AG04449 (cell line): Measurements from ENCODE around the gene DENND6B.
"Not testable (repeated sequence)": the region's sequence is repeated elsewhere in the genome, so short reads cannot be mapped to it uniquely, and the experiment has no call there.

ENCODE experiments used
- CTCF ChIA-PET: fragments of 350-600 bp; formaldehyde crosslinking; extraction: SDS; loops from one replicate; lab custom pipeline; 2021; ENCODE audit warnings: antibody characterized with exemption; lab: Yijun Ruan, JAX
- POLR2A ChIA-PET: fragments of 400-600, 350-600 bp; formaldehyde crosslinking; extraction: SDS; loops from one replicate; lab custom pipeline; 2020; ENCODE audit warnings: antibody characterized with exemption, inconsistent platforms; lab: Yijun Ruan, JAX
- DNase-seq: peaks from one replicate; pipeline ENCODE4 v3.0.0-alpha.2; 2010; ENCODE audit warnings: low read depth, low spot score
- H3K4me3 ChIP-seq: 2 replicates; pipeline ENCODE4 v1.5.1; 2011; ENCODE audit warnings: low read depth, mild to moderate bottlenecking, control low read depth, low read length
- TF ChIP-seq, protein P1 (sequence below): IDR thresholded peaks from one replicate; pipeline ENCODE4 v1.5.1; 2011; ENCODE audit warnings: mild to moderate bottlenecking, moderate library complexity, low read length, control low read depth, inconsistent platforms; ENCODE audit not compliant: insufficient read depth; ENCODE audit errors: missing control alignments

DENND6B gene

DNA sequence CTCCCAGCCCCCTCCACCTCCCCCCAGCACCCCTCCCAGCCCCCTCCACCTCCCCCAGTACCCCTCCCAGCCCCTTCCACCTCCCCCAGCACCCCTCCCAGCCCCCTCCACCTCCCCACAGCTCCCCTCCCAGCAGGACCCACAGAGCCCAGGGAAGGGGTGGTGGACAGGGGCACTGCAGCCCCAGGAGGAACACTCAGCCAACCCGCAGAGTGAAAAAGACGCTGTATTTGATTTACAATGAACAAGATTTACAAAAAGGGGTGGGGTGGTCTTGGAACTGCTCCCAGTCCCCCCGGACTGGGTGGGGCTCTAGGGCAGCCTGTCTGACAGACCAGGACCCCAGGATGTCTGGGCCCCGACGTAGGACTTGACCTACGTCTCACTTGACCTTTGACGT, 52.0 kb downstream of the DENND6B start:
- CTCF ChIA-PET: interaction anchor here (0.8 to 3.8 kb wide), 7 partner anchors 14 to 53 kb away, joined by 3 to 19 read pairs (median 4); no protein-coding TSS in a partner anchor
- POLR2A ChIA-PET: interaction anchor here (0.7 kb wide), 1 partner anchor 18 kb away, joined by 3 read pairs; no protein-coding TSS in a partner anchor
- no peak overlapping the region for H3K4me3 ChIP-seq
- DNase-seq: no peak
- TF ChIP-seq, protein P1, sequence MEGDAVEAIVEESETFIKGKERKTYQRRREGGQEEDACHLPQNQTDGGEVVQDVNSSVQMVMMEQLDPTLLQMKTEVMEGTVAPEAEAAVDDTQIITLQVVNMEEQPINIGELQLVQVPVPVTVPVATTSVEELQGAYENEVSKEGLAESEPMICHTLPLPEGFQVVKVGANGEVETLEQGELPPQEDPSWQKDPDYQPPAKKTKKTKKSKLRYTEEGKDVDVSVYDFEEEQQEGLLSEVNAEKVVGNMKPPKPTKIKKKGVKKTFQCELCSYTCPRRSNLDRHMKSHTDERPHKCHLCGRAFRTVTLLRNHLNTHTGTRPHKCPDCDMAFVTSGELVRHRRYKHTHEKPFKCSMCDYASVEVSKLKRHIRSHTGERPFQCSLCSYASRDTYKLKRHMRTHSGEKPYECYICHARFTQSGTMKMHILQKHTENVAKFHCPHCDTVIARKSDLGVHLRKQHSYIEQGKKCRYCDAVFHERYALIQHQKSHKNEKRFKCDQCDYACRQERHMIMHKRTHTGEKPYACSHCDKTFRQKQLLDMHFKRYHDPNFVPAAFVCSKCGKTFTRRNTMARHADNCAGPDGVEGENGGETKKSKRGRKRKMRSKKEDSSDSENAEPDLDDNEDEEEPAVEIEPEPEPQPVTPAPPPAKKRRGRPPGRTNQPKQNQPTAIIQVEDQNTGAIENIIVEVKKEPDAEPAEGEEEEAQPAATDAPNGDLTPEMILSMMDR: no peak

DNA sequence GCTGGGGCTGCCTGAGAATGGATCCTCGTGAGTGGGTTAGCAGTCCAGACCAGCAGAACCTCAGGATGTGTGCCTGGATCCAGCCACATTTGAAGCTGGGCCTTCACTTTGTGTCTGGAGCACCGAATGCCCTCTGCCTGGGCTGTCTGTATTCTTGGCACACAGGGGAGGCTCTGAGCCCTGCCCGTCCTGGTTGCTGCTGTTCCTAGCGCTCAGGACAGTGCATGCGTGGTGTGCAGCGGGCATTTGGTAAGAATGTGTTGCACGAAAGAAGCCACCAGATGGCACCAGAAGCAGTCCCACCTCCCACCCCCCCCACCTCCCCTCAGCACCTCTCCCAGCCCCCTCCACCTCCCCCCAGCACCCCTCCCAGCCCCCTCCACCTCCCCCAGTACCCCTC, 52.5 kb downstream of the DENND6B start:
- CTCF ChIA-PET: interaction anchor here (0.6 to 3.8 kb wide), 8 partner anchors 8 to 54 kb away, joined by 3 to 19 read pairs (median 5); no protein-coding TSS in a partner anchor
- POLR2A ChIA-PET: interaction anchor here (0.7 kb wide), 1 partner anchor 18 kb away, joined by 3 read pairs; no protein-coding TSS in a partner anchor
- H3K4me3 ChIP-seq: no peak overlapping the region
- TF ChIP-seq, protein P1: peak; percentile 41
- DNase-seq: no peak

GRCh38 chr22:50273781-50274180, 53.0 kb downstream of the DENND6B start:
- CTCF ChIA-PET: interaction anchor here (0.6 to 4.9 kb wide), 11 partner anchors 9 to 68 kb away, joined by 3 to 31 read pairs (median 5); partner anchors contain the start of gene HDAC10
- H3K4me3 ChIP-seq, DNase-seq, POLR2A ChIA-PET: not testable (repeated sequence)

- ChIA-PET CTCF (interaction anchor here (1.0 to 4.9 kb wide), 9 partner anchors 9 to 68 kb away, joined by 3 to 31 read pairs (median 7); partner anchors contain the start of gene HDAC10), POLR2A (interaction anchor here (0.7 to 1.4 kb wide), 2 partner anchors 29 to 54 kb away, joined by 3 read pairs; no protein-coding TSS in a partner anchor)
- DNase-seq, H3K4me3 ChIP-seq: not testable (repeated sequence)
Observed at GRCh38 chr22:50273352-50273751, 53.5 kb downstream of the DENND6B start.

GRCh38 chr22:50272044-50272802, 54.6 kb downstream of the DENND6B start:
- CTCF ChIA-PET: interaction anchor here (0.7 to 4.9 kb wide), 16 partner anchors 8 to 69 kb away, joined by 3 to 31 read pairs (median 4); partner anchors contain the start of gene HDAC10
- POLR2A ChIA-PET: interaction anchor here (1.0 to 1.4 kb wide), 3 partner anchors 10 to 30 kb away, joined by 3 to 7 read pairs (median 3); no protein-coding TSS in a partner anchor
- no peak overlapping the region; the same call in 1 of the 2 replicates for H3K4me3 ChIP-seq
- TF ChIP-seq, protein P1: no peak
- DNase-seq: no peak

DNA sequence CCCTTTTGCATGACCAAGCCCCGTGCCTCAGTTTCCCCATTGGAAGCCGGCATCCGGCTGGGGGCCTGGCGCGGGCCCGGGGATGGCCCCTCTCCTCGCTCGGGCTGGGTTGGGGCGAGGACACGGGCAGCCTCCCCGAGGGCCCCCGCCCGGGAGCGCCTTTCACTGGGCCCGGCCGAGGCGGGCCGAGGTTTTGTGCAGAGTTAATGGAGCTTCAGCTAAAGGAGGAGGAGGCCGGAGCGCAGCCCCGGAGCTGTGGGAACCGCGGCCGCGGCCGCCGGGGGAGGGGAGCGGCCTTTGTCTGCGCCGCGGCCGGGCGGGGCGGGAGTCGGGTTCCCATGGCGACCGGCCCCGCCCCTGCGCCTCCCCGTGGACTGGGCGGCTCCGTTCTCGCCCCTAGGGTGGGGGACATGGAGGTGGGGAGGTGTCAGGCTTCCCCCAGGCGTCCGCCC, 55.3 kb downstream of the DENND6B start:
- CTCF ChIA-PET: interaction anchor here (1.0 to 4.9 kb wide), 9 partner anchors 10 to 70 kb away, joined by 3 to 31 read pairs (median 4); no protein-coding TSS in a partner anchor
- TF ChIP-seq, protein P1: peak; percentile 49

More for the DNA sequence above, 55.3 kb downstream of the DENND6B start:
- no peak for DNase-seq
- H3K4me3 ChIP-seq: peak overlapping the region; percentile 58
- POLR2A ChIA-PET: interaction anchor here (0.5 to 1.3 kb wide), 4 partner anchors 11 to 216 kb away, joined by 3 to 7 read pairs (median 3); no protein-coding TSS in a partner anchor
